ENCODE measurements around the gene BSX.

BSX gene

GRCh38 chr11:122981388-122982264 lies at the start of gene BSX:
BSX (minus strand) TSS chr11:122981834; CDS start chr11:122981671, 163 bp downstream.
- TF ChIP-seq HDGF (IDR thresholded peaks at IDR 0.05; ENCODE audit: borderline replicate concordance), result no peak
- TF ChIP-seq ELF4 (IDR thresholded peaks at IDR 0.05), result no peak
- TF ChIP-seq BHLHE40 (IDR thresholded peaks at IDR 0.05; ENCODE audit: borderline replicate concordance), result no peak
- no peak for TF ChIP-seq SP1 (IDR thresholded peaks at IDR 0.05)
- no peak for TF ChIP-seq PKNOX1 (IDR thresholded peaks at IDR 0.05)
- TF ChIP-seq ZNF384 (IDR thresholded peaks at IDR 0.05), result no peak
- no peak for TF ChIP-seq FOXM1 (IDR thresholded peaks at IDR 0.05; ENCODE audit: borderline replicate concordance)
- TF ChIP-seq SUZ12 (IDR thresholded peaks at IDR 0.05), result no peak
- no peak for TF ChIP-seq FOXA1 (IDR thresholded peaks at IDR 0.05)
- no peak for TF ChIP-seq ARNT (IDR thresholded peaks at IDR 0.05)
- no peak for TF ChIP-seq CTBP1 (IDR thresholded peaks at IDR 0.05; ENCODE audit: borderline replicate concordance)
- no peak for TF ChIP-seq L3MBTL2 (conservative IDR thresholded peaks at IDR 0.05)
- TF ChIP-seq LEF1 (IDR thresholded peaks at IDR 0.05; ENCODE audit: borderline replicate concordance), result no peak
- TF ChIP-seq TARDBP (IDR thresholded peaks at IDR 0.05), result no peak
- TF ChIP-seq FOXK2 (IDR thresholded peaks at IDR 0.05), result no peak
- no peak for TF ChIP-seq NFRKB (IDR thresholded peaks at IDR 0.05)
- ChIA-PET CTCF (no interaction called here), POLR2A (no interaction called here)
- peak; percentile 81 for DNase-seq (ENCODE audit: extremely low spot score)

- TF ChIP-seq SP1 (IDR thresholded peaks at IDR 0.05), result no peak
- no peak for TF ChIP-seq TARDBP (IDR thresholded peaks at IDR 0.05)
- TF ChIP-seq ARNT (IDR thresholded peaks at IDR 0.05), result no peak
- TF ChIP-seq FOXA1 (IDR thresholded peaks at IDR 0.05), result no peak
- TF ChIP-seq L3MBTL2 (conservative IDR thresholded peaks at IDR 0.05), result no peak
- TF ChIP-seq NFRKB (IDR thresholded peaks at IDR 0.05), result no peak
- TF ChIP-seq FOXM1 (IDR thresholded peaks at IDR 0.05; ENCODE audit: borderline replicate concordance), result no peak
- no peak for TF ChIP-seq ELF4 (IDR thresholded peaks at IDR 0.05)
- TF ChIP-seq CTBP1 (IDR thresholded peaks at IDR 0.05; ENCODE audit: borderline replicate concordance), result no peak
- DNase-seq (ENCODE audit: extremely low spot score), result no peak
- CTCF ChIA-PET, result interaction anchor here (1.0 kb wide), 1 partner anchor 24 kb away, joined by 4 read pairs; no protein-coding TSS in a partner anchor
- POLR2A ChIA-PET, result interaction anchor here (1.2 to 1.6 kb wide), 2 partner anchors 25 to 32 kb away, joined by 3 to 4 read pairs; partner anchors contain the start of gene HSPA8
Observed at GRCh38 chr11:123030517-123030916, 48.9 kb upstream of the BSX start.

DNA sequence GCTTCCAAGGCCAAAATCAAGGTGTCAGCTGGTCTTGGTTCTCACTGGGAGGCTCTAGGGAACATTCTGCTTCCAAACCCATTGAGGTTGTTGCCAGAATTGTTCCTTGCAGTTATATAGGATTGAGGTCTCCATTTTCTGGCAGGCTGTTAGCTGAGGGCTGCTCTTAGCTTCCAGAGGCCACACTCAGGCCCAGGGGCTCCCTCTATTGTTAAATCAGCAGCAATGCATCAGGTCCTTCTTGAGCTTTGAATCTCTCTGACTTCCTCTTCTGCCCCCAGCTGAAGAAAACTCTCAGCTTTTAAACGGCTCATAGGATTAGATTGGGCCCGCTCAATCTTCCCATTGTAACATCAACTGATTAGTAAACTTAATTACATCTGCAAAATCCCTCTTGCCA lies 39.3 kb upstream of the BSX start:
- TF ChIP-seq TARDBP (IDR thresholded peaks at IDR 0.05) (no peak), ELF4 (IDR thresholded peaks at IDR 0.05) (no peak), FOXA1 (IDR thresholded peaks at IDR 0.05) (no peak), SUZ12 (IDR thresholded peaks at IDR 0.05) (no peak), PKNOX1 (IDR thresholded peaks at IDR 0.05) (no peak), FOXK2 (IDR thresholded peaks at IDR 0.05) (no peak), FOXM1 (IDR thresholded peaks at IDR 0.05; ENCODE audit: borderline replicate concordance) (no peak), ARNT (IDR thresholded peaks at IDR 0.05) (no peak), NFRKB (IDR thresholded peaks at IDR 0.05) (no peak), CTBP1 (IDR thresholded peaks at IDR 0.05; ENCODE audit: borderline replicate concordance) (no peak), BHLHE40 (IDR thresholded peaks at IDR 0.05; ENCODE audit: borderline replicate concordance) (no peak), LEF1 (IDR thresholded peaks at IDR 0.05; ENCODE audit: borderline replicate concordance) (no peak), ZNF384 (IDR thresholded peaks at IDR 0.05) (no peak), HDGF (IDR thresholded peaks at IDR 0.05; ENCODE audit: borderline replicate concordance) (no peak), L3MBTL2 (conservative IDR thresholded peaks at IDR 0.05) (no peak), SP1 (IDR thresholded peaks at IDR 0.05) (no peak)
- CTCF ChIA-PET, result interaction anchor here (0.6 to 1.4 kb wide), 12 partner anchors 9 to 302 kb away, joined by 3 to 25 read pairs (median 3); no protein-coding TSS in a partner anchor
- DNase-seq (ENCODE audit: extremely low spot score), result peak; percentile 73
- POLR2A ChIA-PET, result no interaction called here

DNA sequence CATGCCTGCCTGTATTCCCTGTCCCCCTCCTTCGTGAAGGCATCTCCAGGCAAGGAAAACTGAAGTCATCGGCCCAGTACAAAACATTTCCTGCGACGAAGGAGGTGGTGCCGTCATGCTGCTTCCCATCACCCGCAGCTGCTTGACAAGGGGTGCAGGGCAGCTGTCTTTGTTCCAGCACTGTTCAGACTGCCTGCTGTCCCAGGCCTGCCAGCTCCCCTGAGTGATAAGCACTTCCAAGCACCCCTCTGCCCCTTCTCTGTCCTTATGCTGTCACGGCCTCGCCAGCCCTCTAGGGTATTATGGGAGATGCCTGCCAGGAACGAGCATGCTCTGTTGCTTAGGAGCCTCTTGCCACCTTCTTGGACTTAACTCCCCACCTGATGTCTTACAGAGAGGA lies 37.1 kb upstream of the BSX start:
- TF ChIP-seq ARNT (IDR thresholded peaks at IDR 0.05) (no peak), ELF4 (IDR thresholded peaks at IDR 0.05) (no peak), SUZ12 (IDR thresholded peaks at IDR 0.05) (no peak), BHLHE40 (IDR thresholded peaks at IDR 0.05; ENCODE audit: borderline replicate concordance) (no peak), LEF1 (IDR thresholded peaks at IDR 0.05; ENCODE audit: borderline replicate concordance) (no peak), ZNF384 (IDR thresholded peaks at IDR 0.05) (no peak), FOXM1 (IDR thresholded peaks at IDR 0.05; ENCODE audit: borderline replicate concordance) (no peak), FOXA1 (IDR thresholded peaks at IDR 0.05) (no peak), TARDBP (IDR thresholded peaks at IDR 0.05) (no peak), CTBP1 (IDR thresholded peaks at IDR 0.05; ENCODE audit: borderline replicate concordance) (no peak), HDGF (IDR thresholded peaks at IDR 0.05; ENCODE audit: borderline replicate concordance) (no peak), FOXK2 (IDR thresholded peaks at IDR 0.05) (no peak), L3MBTL2 (conservative IDR thresholded peaks at IDR 0.05) (no peak), SP1 (IDR thresholded peaks at IDR 0.05) (no peak), NFRKB (IDR thresholded peaks at IDR 0.05) (no peak), PKNOX1 (IDR thresholded peaks at IDR 0.05) (no peak)
- CTCF ChIA-PET, result no interaction called here
- no peak for DNase-seq (ENCODE audit: extremely low spot score)
- POLR2A ChIA-PET, result no interaction called here

DNA sequence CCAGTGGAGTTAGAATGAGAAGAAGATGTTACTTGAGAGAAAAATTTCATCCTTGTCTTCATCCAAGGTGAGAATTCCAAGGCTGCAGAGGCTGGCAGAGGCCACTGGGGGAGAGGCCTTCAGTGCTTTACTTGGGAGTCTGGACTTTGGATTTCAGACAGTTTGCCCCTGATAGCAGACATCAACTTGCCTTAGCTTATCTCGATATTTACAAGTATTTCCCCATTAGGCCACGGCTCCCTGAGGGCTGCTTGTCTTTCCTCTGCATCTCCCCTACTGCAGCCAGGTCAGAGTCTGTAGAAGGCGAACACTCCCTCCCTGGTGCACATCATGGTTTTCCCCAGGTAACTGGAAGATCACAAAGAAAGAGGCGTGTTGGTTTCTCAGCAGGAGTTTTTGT lies 29.9 kb upstream of the BSX start:
- no peak for DNase-seq (ENCODE audit: extremely low spot score)
- CTCF ChIA-PET, result interaction anchor here (0.7 to 1.2 kb wide), 4 partner anchors 10 to 1692 kb away, joined by 3 to 4 read pairs (median 4); no protein-coding TSS in a partner anchor
- TF ChIP-seq ZNF384 (IDR thresholded peaks at IDR 0.05), result no peak
- no peak for TF ChIP-seq ARNT (IDR thresholded peaks at IDR 0.05)
- no peak for TF ChIP-seq FOXM1 (IDR thresholded peaks at IDR 0.05; ENCODE audit: borderline replicate concordance)
- no peak for TF ChIP-seq NFRKB (IDR thresholded peaks at IDR 0.05)
- TF ChIP-seq ELF4 (IDR thresholded peaks at IDR 0.05), result no peak
- no peak for TF ChIP-seq FOXK2 (IDR thresholded peaks at IDR 0.05)
- POLR2A ChIA-PET, result no interaction called here
